ENCODE results near the gene ALLC. TPM values are rescaled to one million over a fixed set of nuclear protein-coding genes. Genes with fewer than 3 reads are reported as not detected.

ALLC gene
- total and polyA plus RNA-seq, 2 donors (not counting 1 experiment from before 2014, with no cell fraction given) = not detected

GRCh38 chr2:3747826-3748225 is 89.8 kb downstream of the ALLC start:
- no peaks in the 10 kb centered on the region for H3K36me3 ChIP-seq (ENCODE audit: control insufficient read depth, insufficient read depth, low read length)
- no peak for TF ChIP-seq EZH2 (IDR thresholded peaks at IDR 0.05; ENCODE audit: low read length, missing control alignments)
- TF ChIP-seq CTCF (conservative IDR thresholded peaks at IDR 0.05 in 1 of 2, IDR thresholded peaks at IDR 0.05 in 1 of 2; ENCODE audit: low read depth in 1 of 2, low read length in 2 of 2) = no peak
- H3K79me2 ChIP-seq (ENCODE audit: control insufficient read depth, insufficient read depth, low read length) = no peaks in the 10 kb centered on the region
- H3K4me1 ChIP-seq (ENCODE audit: control insufficient read depth, extremely low read depth, insufficient read depth, low read length) = no peaks in the 10 kb centered on the region
- no peaks in the 10 kb centered on the region for H3K9me3 ChIP-seq (ENCODE audit: control insufficient read depth, insufficient read depth, low read depth, low read length)
- DNase-seq (ENCODE audit: low read depth in 2 of 2) = no peak
- H3K4me2 ChIP-seq (ENCODE audit: extremely low read depth, insufficient read depth, low read length) = no peak overlapping the region
- H3K27me3 ChIP-seq (ENCODE audit: control insufficient read depth, insufficient read depth, low read length) = no peaks in the 10 kb centered on the region
- H4K20me1 ChIP-seq (ENCODE audit: control insufficient read depth, extremely low read depth, insufficient read depth, low read length) = no peaks in the 10 kb centered on the region
- H3K4me3 ChIP-seq (replicated peaks in 1 of 4; ENCODE audit: control extremely low read depth in 1 of 4, insufficient read depth in 1 of 4, low read depth in 3 of 4, low read length in 4 of 4) = no peak overlapping the region
- no peak overlapping the region for H2AFZ ChIP-seq (ENCODE audit: low read length)
- no peak overlapping the region for H3K9ac ChIP-seq (ENCODE audit: insufficient read depth, low read length)
- H3K27ac ChIP-seq (ENCODE audit: insufficient read depth, low read length) = no peak overlapping the region

DNA sequence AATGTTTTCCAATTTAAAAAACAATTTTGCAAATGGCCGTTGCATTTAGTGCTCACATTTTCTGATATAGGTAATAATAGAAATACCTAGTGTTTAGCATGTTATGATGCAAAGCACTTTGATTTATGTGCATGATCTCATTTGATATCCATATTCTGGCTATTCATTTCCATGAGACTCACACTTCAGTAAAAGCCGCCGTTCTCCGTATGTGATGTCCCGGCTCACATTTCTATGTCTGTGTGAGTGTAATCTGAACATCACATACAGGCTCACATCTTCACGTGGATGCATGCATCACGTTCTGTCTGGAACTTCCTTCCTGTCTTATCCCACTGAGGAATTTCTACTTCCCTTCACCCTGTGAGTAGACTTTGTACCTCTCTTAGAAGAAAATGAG is 91.2 kb downstream of the ALLC start:
- Histone ChIP-seq H3K9ac (ENCODE audit: insufficient read depth, low read length) (no peak overlapping the region), H3K27ac (ENCODE audit: insufficient read depth, low read length) (no peak overlapping the region), H3K9me3 (ENCODE audit: control insufficient read depth, insufficient read depth, low read depth, low read length) (no peaks in the 10 kb centered on the region), H3K4me2 (ENCODE audit: extremely low read depth, insufficient read depth, low read length) (no peak overlapping the region), H2AFZ (ENCODE audit: low read length) (no peak overlapping the region), H3K4me3 (replicated peaks in 1 of 4; ENCODE audit: control extremely low read depth in 1 of 4, insufficient read depth in 1 of 4, low read depth in 3 of 4, low read length in 4 of 4) (no peak overlapping the region), H3K79me2 (ENCODE audit: control insufficient read depth, insufficient read depth, low read length) (no peaks in the 10 kb centered on the region), H3K27me3 (ENCODE audit: control insufficient read depth, insufficient read depth, low read length) (no peaks in the 10 kb centered on the region), H4K20me1 (ENCODE audit: control insufficient read depth, extremely low read depth, insufficient read depth, low read length) (no peaks in the 10 kb centered on the region), H3K4me1 (ENCODE audit: control insufficient read depth, extremely low read depth, insufficient read depth, low read length) (no peaks in the 10 kb centered on the region), H3K36me3 (ENCODE audit: control insufficient read depth, insufficient read depth, low read length) (no peaks in the 10 kb centered on the region)
- DNase-seq (ENCODE audit: low read depth in 2 of 2) = no peak
- TF ChIP-seq EZH2 (IDR thresholded peaks at IDR 0.05; ENCODE audit: low read length, missing control alignments) (no peak), CTCF (conservative IDR thresholded peaks at IDR 0.05 in 1 of 2, IDR thresholded peaks at IDR 0.05 in 1 of 2; ENCODE audit: low read depth in 1 of 2, low read length in 2 of 2) (no peak)

- no peaks in the 10 kb centered on the region for H3K36me3 ChIP-seq (ENCODE audit: control insufficient read depth, insufficient read depth, low read length)
- TF ChIP-seq CTCF (conservative IDR thresholded peaks at IDR 0.05 in 1 of 2, IDR thresholded peaks at IDR 0.05 in 1 of 2; ENCODE audit: low read depth in 1 of 2, low read length in 2 of 2) (no peak), EZH2 (IDR thresholded peaks at IDR 0.05; ENCODE audit: low read length, missing control alignments) (no peak)
- H3K4me3 ChIP-seq (replicated peaks in 1 of 4; ENCODE audit: control extremely low read depth in 1 of 4, insufficient read depth in 1 of 4, low read depth in 3 of 4, low read length in 4 of 4) = no peak overlapping the region
- H3K27ac ChIP-seq (ENCODE audit: insufficient read depth, low read length) = no peak overlapping the region
- no peaks in the 10 kb centered on the region for H3K79me2 ChIP-seq (ENCODE audit: control insufficient read depth, insufficient read depth, low read length)
- no peaks in the 10 kb centered on the region for H3K4me1 ChIP-seq (ENCODE audit: control insufficient read depth, extremely low read depth, insufficient read depth, low read length)
- no peaks in the 10 kb centered on the region for H3K27me3 ChIP-seq (ENCODE audit: control insufficient read depth, insufficient read depth, low read length)
- no peak overlapping the region for H2AFZ ChIP-seq (ENCODE audit: low read length)
- H3K9ac ChIP-seq (ENCODE audit: insufficient read depth, low read length) = no peak overlapping the region
- no peak for DNase-seq (ENCODE audit: low read depth in 2 of 2)
- H3K4me2 ChIP-seq (ENCODE audit: extremely low read depth, insufficient read depth, low read length) = no peak overlapping the region
- H4K20me1 ChIP-seq (ENCODE audit: control insufficient read depth, extremely low read depth, insufficient read depth, low read length) = no peaks in the 10 kb centered on the region
- peaks cover 3% of the 10 kb centered on the region for H3K9me3 ChIP-seq (ENCODE audit: control insufficient read depth, insufficient read depth, low read depth, low read length)
Observed at GRCh38 chr2:3751251-3751650, 93.3 kb downstream of the ALLC start.
